GM12878 (cell line): ENCODE data around the gene MYO7B. TPM values are rescaled to one million over a fixed set of nuclear protein-coding genes. Genes with fewer than 3 reads are reported as not detected.

Experiments
- ATAC-seq: fragments of 200-7000 bp; cut with Tn5 transposase; 3 replicates; pipeline ENCODE4 v1.9.1; 2020; ENCODE audit warnings: mild to moderate bottlenecking, moderate library complexity
- BruUV-seq: library from RNA; stranded (reverse); fragments of 400-500 nt; replicated peaks from 2 replicates; lab custom pipeline; 2021; lab: Mats Ljungman, UMichigan
- CTCF ChIA-PET: fragments of 300-600 bp; sonication (Branson Sonifier 250); formaldehyde crosslinking; extraction: SDS; loops from one replicate; lab custom pipeline; 2021; ENCODE audit warnings: inconsistent platforms; lab: Yijun Ruan, JAX
- POLR2A ChIA-PET: fragments of 350-600 bp; formaldehyde crosslinking; extraction: SDS; loops from one replicate; lab custom pipeline; 2021; ENCODE audit warnings: inconsistent platforms; lab: Charles Lee
- RAD21 ChIA-PET: fragments of 300-600 bp; sonication (Branson Sonifier 250); formaldehyde crosslinking; loops from one replicate; lab custom pipeline; 2023; ENCODE audit warnings: antibody characterized with exemption; ENCODE audit not compliant: unreplicated experiment; lab: Charles Lee
- SMC1A ChIA-PET: fragments of 300-600 bp; sonication (Branson Sonifier 250); formaldehyde crosslinking; loops from one replicate; lab custom pipeline; 2023; ENCODE audit not compliant: unreplicated experiment, uncharacterized antibody; lab: Charles Lee
- DNase-seq: peaks from one replicate; pipeline ENCODE4 v3.0.0-alpha.2; 2011; ENCODE audit warnings: low read depth, low spot score
- FAIRE-seq: peaks from 3 replicates; lab custom pipeline; 2011; peaks lifted over from hg19 to GRCh38; lab: Jason Lieb, UNC
- H2AFZ ChIP-seq: 2 replicates; pipeline ENCODE4 v1.6.0; 2011; ENCODE audit warnings: low read depth, low read length, control low read depth; ENCODE audit not compliant: control insufficient read depth
- H3K27ac ChIP-seq: 2 replicates; pipeline ENCODE4 v1.5.1; 2011; ENCODE audit warnings: control low read depth; ENCODE audit not compliant: control insufficient read depth, insufficient read depth
- H3K27me3 ChIP-seq, 2 experiments: replicated peaks in 1 of 2; 2 replicates each; pipeline versions ENCODE4 v1.6.0 to v1.6.1; 2011; ENCODE audit warnings: low read length in 1 of 2; ENCODE audit not compliant: control insufficient read depth in 2 of 2, insufficient read depth in 2 of 2
- H3K36me3 ChIP-seq, 2 experiments: 2 replicates each; pipeline ENCODE4 v1.5.1; 2011; ENCODE audit warnings: low read length in 1 of 2; ENCODE audit not compliant: control insufficient read depth in 2 of 2, insufficient read depth in 2 of 2
- H3K4me1 ChIP-seq: 2 replicates; pipeline ENCODE4 v1.6.1; 2011; ENCODE audit warnings: mild to moderate bottlenecking, low read length, moderate library complexity, mixed read lengths; ENCODE audit not compliant: control insufficient read depth, insufficient read depth
- H3K4me2 ChIP-seq: 2 replicates; pipeline ENCODE4 v1.6.0; 2011; ENCODE audit warnings: control low read depth; ENCODE audit not compliant: control insufficient read depth, insufficient read depth
- H3K4me3 ChIP-seq: fragments of 200-600 bp; sonication (generic); 2 replicates; pipeline ENCODE4 v1.5.1; 2016
- H3K79me2 ChIP-seq: 2 replicates; pipeline ENCODE4 v1.6.0; 2011; ENCODE audit warnings: low read length; ENCODE audit not compliant: control insufficient read depth, insufficient read depth
- H3K9ac ChIP-seq: 2 replicates; pipeline ENCODE4 v1.8.0; 2011; ENCODE audit warnings: low read length, control low read depth, mixed read lengths; ENCODE audit not compliant: control insufficient read depth, insufficient read depth
- H3K9me3 ChIP-seq: replicated peaks from 3 replicates; pipeline ENCODE4 v1.5.1; 2011; ENCODE audit warnings: mild to moderate bottlenecking, low read length; ENCODE audit not compliant: control insufficient read depth, insufficient read depth
- H4K20me1 ChIP-seq: 2 replicates; pipeline ENCODE4 v1.6.0; 2011; ENCODE audit not compliant: control insufficient read depth, insufficient read depth
- BACH1 ChIP-seq: fragments of 450-650 bp; IDR thresholded peaks from 2 replicates; pipeline ENCODE4 v1.6.1; 2017; ENCODE audit warnings: mild to moderate bottlenecking, borderline replicate concordance
- EGR1 ChIP-seq, 2 experiments: IDR thresholded peaks; 1 replicate in 1 of 2; 2 replicates in 1 of 2; pipeline ENCODE4 v1.6.1; 2011 to 2012; ENCODE audit warnings: low read depth in 2 of 2, low read length in 2 of 2, borderline replicate concordance in 1 of 2, mild to moderate bottlenecking in 1 of 2, moderate library complexity in 1 of 2
- FOXM1 ChIP-seq: IDR thresholded peaks from 2 replicates; pipeline ENCODE4 v1.6.1; 2012; ENCODE audit warnings: low read depth, mild to moderate bottlenecking, inconsistent platforms, low read length, moderate library complexity
- HDGF ChIP-seq: fragments of 450-650 bp; IDR thresholded peaks from 2 replicates; pipeline ENCODE4 v1.6.1; 2016; ENCODE audit warnings: antibody characterized with exemption
- IKZF1 ChIP-seq: fragments of 450-650 bp; conservative IDR thresholded peaks from 2 replicates; pipeline ENCODE4 v1.6.1; 2017; ENCODE audit warnings: antibody characterized with exemption, mild to moderate bottlenecking
- KLF5 ChIP-seq: fragments of 450-650 bp; IDR thresholded peaks from 2 replicates; pipeline ENCODE4 v1.6.1; 2014; ENCODE audit warnings: mild to moderate bottlenecking; ENCODE audit not compliant: partially characterized antibody
- MAX ChIP-seq: IDR thresholded peaks from 2 replicates; pipeline ENCODE4 v1.6.1; 2012; ENCODE audit warnings: low read depth, low read length, improper control_type of control experiment
- MEF2B ChIP-seq: fragments of 450-650 bp; IDR thresholded peaks from 2 replicates; pipeline ENCODE4 v1.6.1; 2018; ENCODE audit warnings: mild to moderate bottlenecking, moderate library complexity; ENCODE audit not compliant: partially characterized antibody, poor library complexity, severe bottlenecking
- NFYA ChIP-seq: IDR thresholded peaks from 2 replicates; pipeline ENCODE4 v1.6.1; 2011; ENCODE audit warnings: low read depth, mild to moderate bottlenecking, low read length, improper control_type of control experiment, borderline replicate concordance
- NRF1 ChIP-seq: conservative IDR thresholded peaks from 2 replicates; pipeline ENCODE4 v1.6.1; 2011; ENCODE audit warnings: mild to moderate bottlenecking, low read depth, low read length, improper control_type of control experiment
- POU2F2 ChIP-seq: IDR thresholded peaks from 3 replicates; pipeline ENCODE4 v1.6.1; 2011; ENCODE audit warnings: low read depth, mild to moderate bottlenecking, low read length, borderline replicate concordance
- SMAD5 ChIP-seq: IDR thresholded peaks from 2 replicates; pipeline ENCODE4 v1.6.1; 2016; ENCODE audit warnings: antibody characterized with exemption, low read depth
- SMC3 ChIP-seq: IDR thresholded peaks from 2 replicates; pipeline ENCODE4 v1.6.1; 2011; ENCODE audit warnings: low read length, improper control_type of control experiment, borderline replicate concordance
- SPI1 ChIP-seq: IDR thresholded peaks from 2 replicates; pipeline ENCODE4 v1.6.1; 2011; ENCODE audit warnings: low read depth, mild to moderate bottlenecking, low read length, moderate library complexity, borderline replicate concordance; ENCODE audit not compliant: insufficient read depth
- STAT3 ChIP-seq: IDR thresholded peaks from 2 replicates; pipeline ENCODE4 v1.6.1; 2011; ENCODE audit warnings: low read depth, low read length, improper control_type of control experiment
- TARDBP ChIP-seq: IDR thresholded peaks from 2 replicates; pipeline ENCODE4 v1.6.1; 2016; ENCODE audit warnings: borderline replicate concordance
- ZBED1 ChIP-seq: IDR thresholded peaks from 2 replicates; pipeline ENCODE4 v1.6.1; 2016; ENCODE audit warnings: borderline replicate concordance
- ZNF274 ChIP-seq: IDR thresholded peaks from one replicate; pipeline ENCODE4 v1.8.0; 2011; ENCODE audit not compliant: insufficient read length, insufficient read depth
- WGBS: methylation state at CpG from one replicate; pipeline ENCODE4 v1.1.6; 2016; ENCODE audit warnings: low lambda C conversion rate; ENCODE audit not compliant: insufficient replicate concordance, insufficient coverage; ENCODE audit errors: missing lambda C conversion rate; 5-methylcytosine and 5-hydroxymethylcytosine counted together
- in situ Hi-C: fragments of 300-500 bp; cut with MboI; formaldehyde crosslinking; loops from 9 replicates; pipeline ENCODE4 v1.14.3; 2018; ENCODE audit warnings: mixed read lengths
- intact Hi-C: fragments of 100-400 bp; cut with micrococcal nuclease; formaldehyde crosslinking; loops from one replicate; pipeline ENCODE4 v1.14.2; 2022; ENCODE audit not compliant: unreplicated experiment
- polyA plus RNA-seq, 11 experiments: library from polyadenylated mRNA; depleted of rRNA in 4 of 11; unstranded in 6 of 11; stranded (reverse) in 5 of 11; fragments of >200 nt; fragmentation: Nextera tagmentation in 4 of 11; fragmentation: Illumina TruSeq in 1 of 11; extraction: Ambion mirVana in 4 of 11; extraction: Trizol in 1 of 11; gene quantifications; 1 replicate in 1 of 11; 2 replicates in 10 of 11; pipeline versions ENCODE4 v1.2.1 to v1.2.3, GENCODE V29; 2011 to 2016; ENCODE audit warnings: inconsistent platforms in 2 of 11, missing spikeins in 2 of 11, low read depth in 1 of 11
- total RNA-seq, 4 experiments: library from RNA; depleted of rRNA in 3 of 4; stranded (reverse); fragments of >200 nt in 3 of 4; fragmentation: Illumina TruSeq in 1 of 4; extraction: Trizol in 1 of 4; gene quantifications; 2 replicates each; pipeline versions ENCODE4 v1.2.1 to v1.2.3, GENCODE V29; 2013 to 2021

MYO7B gene
- total and polyA plus RNA-seq, 10 of the 15 experiments (the other 5 are each of a cell fraction or from before 2014, with no cell fraction given) = 0.08 to 4.8 (median 1.2) TPM

GRCh38 chr2:127614246-127614645 is 78.8 kb downstream of the MYO7B start:
- Histone ChIP-seq H3K27me3 (no peaks in the 10 kb centered on the region; a peak in 1 of 4 replicates), H3K9ac (no peak overlapping the region), H4K20me1 (no peaks in the 10 kb centered on the region), H3K4me2 (no peak overlapping the region), H3K4me1 (no peaks in the 10 kb centered on the region), H3K79me2 (no peaks in the 10 kb centered on the region), H3K4me3 (no peak overlapping the region), H2AFZ (no peak overlapping the region), H3K36me3 (no peaks in the 10 kb centered on the region), H3K9me3 (no peaks in the 10 kb centered on the region; the same call in 2 of the 3 replicates), H3K27ac (no peak overlapping the region)
- CTCF ChIA-PET = interaction anchor here (1.0 to 1.3 kb wide), 2 partner anchors 23 to 36 kb away, joined by 3 to 4 read pairs; no protein-coding TSS in a partner anchor
- RAD21 ChIA-PET = no interaction called here
- FAIRE-seq (no peak), DNase-seq (no peak), ATAC-seq (no peak)
- POLR2A ChIA-PET = interaction anchor here (0.5 kb wide), 1 partner anchor 374 kb away, joined by 4 read pairs; no protein-coding TSS in a partner anchor
- in situ Hi-C loops = no loop called here
- TF ChIP-seq IKZF1 (no peak), POU2F2 (no peak), ZBED1 (no peak), STAT3 (no peak), SPI1 (no peak), FOXM1 (no peak), MAX (no peak), MEF2B (no peak), EGR1 (IDR thresholded peaks at IDR 0.05; ENCODE audit: borderline replicate concordance in 1 of 2, low read depth in 2 of 2, low read length in 2 of 2) (no peak), NRF1 (no peak), ZNF274 (no peak), TARDBP (no peak), HDGF (no peak), KLF5 (no peak), SMC3 (no peak), SMAD5 (no peak), BACH1 (no peak), NFYA (no peak)
- BruUV-seq = no TSS peak
- WGBS = 13% methylated on average over 2 of the region's 2 CpGs
- intact Hi-C loops = no loop called here
- SMC1A ChIA-PET = interaction anchor here (1.5 kb wide), 1 partner anchor 35 kb away, joined by 4 read pairs; no protein-coding TSS in a partner anchor
